Gastroesophageal sphincter (tissue), 4 donors: ENCODE data around the gene RNF215. TPM values are rescaled to one million over a fixed set of nuclear protein-coding genes. Genes with fewer than 3 reads are reported as not detected.

ENCODE experiments used
- ATAC-seq: fragments of 150-250 bp; one replicate; pipeline ENCODE4 v1.9.1; 2016; ENCODE audit warnings: mild to moderate bottlenecking, moderate library complexity
- H3K27ac ChIP-seq, 4 donors: fragments of 200-600 bp; sonication (generic) in 3 of 4; 1 replicate in 3 of 4; 2 replicates in 1 of 4; pipeline ENCODE4 v1.5.1; 2016 to 2019
- H3K27me3 ChIP-seq: fragments of 200-600 bp; sonication (generic); one replicate; pipeline ENCODE4 v1.5.1; 2019
- H3K36me3 ChIP-seq, 2 donors: fragments of 200-600 bp; sonication (generic); one replicate each; pipeline ENCODE4 v1.5.1; 2019; ENCODE audit warnings: control low read depth in 1 of 2
- H3K4me1 ChIP-seq, 3 donors: fragments of 200-600 bp; sonication (generic); 1 replicate in 2 of 3; 2 replicates in 1 of 3; pipeline ENCODE4 v1.5.1; 2016 to 2019; ENCODE audit warnings: control low read depth in 2 of 3
- H3K4me3 ChIP-seq, 2 donors: fragments of 200-600 bp; sonication (generic); one replicate each; pipeline ENCODE4 v1.5.1; 2019; ENCODE audit warnings: mild to moderate bottlenecking in 1 of 2, moderate library complexity in 1 of 2
- H3K9me3 ChIP-seq, 3 donors: fragments of 200-600 bp; sonication (generic); one replicate each; pipeline ENCODE4 v1.5.1; 2017 to 2019; ENCODE audit warnings: control low read depth in 2 of 3
- CTCF ChIP-seq, 4 experiments: fragments of 200-600 bp in 2 of 4; fragments of 450-650 bp in 2 of 4; sonication (generic) in 1 of 4; IDR thresholded peaks; one replicate each; pipeline ENCODE4 v1.5.1; 2017 to 2019; ENCODE audit warnings: antibody characterized with exemption in 4 of 4, mild to moderate bottlenecking in 2 of 4, moderate library complexity in 2 of 4
- EP300 ChIP-seq: sonication (generic); formaldehyde crosslinking; IDR thresholded peaks from one replicate; pipeline ENCODE4 v1.6.1; 2017; ENCODE audit warnings: antibody characterized with exemption, mild to moderate bottlenecking
- POLR2A ChIP-seq, 2 donors: fragments of 450-650 bp; IDR thresholded peaks; one replicate each; pipeline ENCODE4 v1.6.1; 2017; ENCODE audit warnings: antibody characterized with exemption in 2 of 2, mild to moderate bottlenecking in 2 of 2, moderate library complexity in 1 of 2
- POLR2AphosphoS5 ChIP-seq: sonication (generic); formaldehyde crosslinking; IDR thresholded peaks from one replicate; pipeline ENCODE4 v1.6.1; 2017; ENCODE audit warnings: antibody characterized with exemption
- WGBS, 2 donors: methylation state at CpG; one replicate each; pipeline ENCODE4 v1.1.5; 2018; ENCODE audit warnings: low coverage in 1 of 2; 5-methylcytosine and 5-hydroxymethylcytosine counted together
- total RNA-seq, 4 donors: library from RNA; depleted of rRNA; stranded (reverse); fragments of >200 nt; gene quantifications; one replicate each; pipeline ENCODE4 v1.1.0, GENCODE V29; 2016

RNF215 gene
- total RNA-seq, 4 donors from 2014 or later: 10.2 to 13.5 (median 11.7) TPM

DNA sequence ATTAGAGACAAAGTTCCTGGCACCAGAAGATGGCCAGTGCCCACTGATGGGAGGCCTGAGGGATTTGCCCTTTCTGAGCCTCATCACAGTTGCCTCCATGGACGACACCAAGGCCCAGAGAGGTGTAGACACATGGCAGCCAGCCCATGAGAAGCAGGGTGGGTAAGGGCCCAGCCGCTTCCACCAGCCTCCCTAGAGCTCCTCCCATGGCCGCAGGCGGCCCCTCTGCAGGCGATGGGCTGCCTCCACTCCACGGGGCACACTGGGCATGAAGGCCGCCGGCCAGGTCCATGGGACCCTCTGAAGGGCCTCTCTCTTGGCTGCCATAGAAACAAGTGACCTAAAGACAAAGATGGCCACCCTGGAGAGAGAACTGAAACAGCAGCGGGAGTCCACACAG, 15.9 kb downstream of the RNF215 start:
- Histone ChIP-seq H3K36me3 (peaks cover 0 to 11% of the 10 kb centered on the region in 2 donors), H3K27me3 (no peaks in the 10 kb centered on the region), H3K27ac (no peak overlapping the region), H3K9me3 (no peaks in the 10 kb centered on the region), H3K4me1 (no peaks in the 10 kb centered on the region), H3K4me3 (no peak overlapping the region)
- WGBS, 2 donors: no CpG with 5 or more reads among the region's 9 CpGs
- ATAC-seq: no peak
- no peak for TF ChIP-seq POLR2AphosphoS5
- TF ChIP-seq POLR2A (IDR thresholded peaks at IDR 0.05): no peak
- TF ChIP-seq EP300: no peak
- TF ChIP-seq CTCF (IDR thresholded peaks at IDR 0.05): no peak

DNA sequence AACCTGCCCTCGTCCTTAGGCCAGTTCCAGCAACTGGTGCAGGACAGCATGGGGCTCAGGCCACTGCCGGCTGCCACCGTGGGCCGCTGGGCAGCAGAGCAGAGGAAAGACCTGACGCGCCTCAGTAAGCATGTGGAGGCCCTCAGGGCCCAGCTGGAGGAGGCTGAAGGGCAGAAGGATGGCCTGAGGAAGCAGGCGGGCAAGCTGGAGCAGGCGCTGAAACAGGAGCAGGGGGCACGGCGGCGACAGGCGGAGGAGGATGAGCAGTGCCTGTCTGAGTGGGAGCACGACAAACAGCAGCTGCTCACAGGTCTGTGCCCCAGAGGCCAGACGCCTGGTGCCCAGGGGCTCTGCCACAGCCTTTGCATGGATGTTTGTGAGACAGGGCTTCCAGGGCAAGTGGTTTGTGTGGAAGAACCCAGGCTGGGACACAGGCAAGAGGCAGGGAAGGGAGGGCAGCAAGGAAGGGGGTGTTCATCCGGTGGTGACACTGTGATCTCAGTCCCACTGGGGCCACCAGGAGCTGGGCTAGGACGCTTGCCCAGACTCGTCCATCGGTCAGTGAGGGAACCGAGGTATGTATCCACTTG, 16.5 kb downstream of the RNF215 start:
- Histone ChIP-seq H3K36me3 (peaks cover 0 to 15% of the 10 kb centered on the region in 2 donors), H3K4me1 (no peaks in the 10 kb centered on the region), H3K9me3 (no peaks in the 10 kb centered on the region), H3K4me3 (no peak overlapping the region), H3K27ac (no peak overlapping the region), H3K27me3 (no peaks in the 10 kb centered on the region)
- WGBS, 2 donors: 96% methylated on average over 5 of the region's 19 CpGs; no CpG with 5 or more reads in 1 of the 2 donors
- TF ChIP-seq CTCF (IDR thresholded peaks at IDR 0.05) (no peak), POLR2AphosphoS5 (no peak)
- no peak for ATAC-seq

GRCh38 chr22:30368420-30368819, 18.8 kb downstream of the RNF215 start:
- no peak overlapping the region for H3K4me3 ChIP-seq
- H3K9me3 ChIP-seq: no peaks in the 10 kb centered on the region
- TF ChIP-seq EP300: no peak
- TF ChIP-seq CTCF (IDR thresholded peaks at IDR 0.05): no peak
- no peak for TF ChIP-seq POLR2AphosphoS5
- no peak for TF ChIP-seq POLR2A (IDR thresholded peaks at IDR 0.05)
- no peak for ATAC-seq
- H3K4me1 ChIP-seq: no peaks in the 10 kb centered on the region
- no CpG with 5 or more reads among the region's 9 CpGs for WGBS, 2 donors
- peaks cover 0 to 10% of the 10 kb centered on the region in 2 donors for H3K36me3 ChIP-seq
- no peaks in the 10 kb centered on the region for H3K27me3 ChIP-seq
- no peak overlapping the region for H3K27ac ChIP-seq

GRCh38 chr22:30365891-30366290, 21.3 kb downstream of the RNF215 start:
- TF ChIP-seq POLR2AphosphoS5: no peak
- TF ChIP-seq CTCF (IDR thresholded peaks at IDR 0.05): no peak
- no peak for TF ChIP-seq EP300
- no peak for TF ChIP-seq POLR2A (IDR thresholded peaks at IDR 0.05)
- Histone ChIP-seq H3K36me3 (peaks cover 0 to 16% of the 10 kb centered on the region in 2 donors), H3K4me1 (no peaks in the 10 kb centered on the region), H3K27me3 (no peaks in the 10 kb centered on the region), H3K9me3 (no peaks in the 10 kb centered on the region), H3K4me3 (no peak overlapping the region), H3K27ac (no peak overlapping the region)
- WGBS, 2 donors: 90% methylated on average over 9 of the region's 18 CpGs
- ATAC-seq: no peak

DNA sequence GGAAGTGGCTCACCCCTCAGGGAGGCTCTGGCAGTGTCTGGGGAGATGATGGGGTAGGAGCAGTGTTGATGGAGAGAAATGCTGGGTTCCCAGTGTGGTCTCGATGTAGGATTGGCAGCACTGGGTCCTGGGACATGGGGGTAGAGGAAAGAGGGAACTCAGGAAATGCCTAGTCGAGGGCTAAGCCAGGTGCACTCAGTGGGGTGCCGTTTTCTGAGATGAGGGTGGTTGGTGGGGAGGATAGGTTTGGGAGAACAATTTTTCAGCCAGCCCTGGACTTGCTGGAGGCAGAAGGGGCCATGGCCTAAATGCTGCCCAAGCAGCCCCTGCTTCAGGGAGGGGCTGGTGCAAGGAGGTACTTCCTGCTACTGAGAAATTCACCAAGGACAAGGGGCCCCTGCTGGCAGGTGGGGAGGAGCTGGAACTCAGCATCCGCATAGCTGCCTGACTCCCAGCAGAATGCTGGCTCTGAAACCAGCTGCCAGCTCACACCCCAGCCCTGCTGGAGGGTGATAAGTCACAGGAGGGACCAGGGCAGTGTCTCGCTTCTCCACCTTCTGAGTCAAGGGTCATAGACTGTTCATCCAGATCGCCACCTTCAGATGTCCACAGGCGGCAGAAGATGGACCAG, 24.4 kb downstream of the RNF215 start:
- no peaks in the 10 kb centered on the region for H3K9me3 ChIP-seq
- no peak for ATAC-seq
- no peak overlapping the region for H3K27ac ChIP-seq
- H3K4me3 ChIP-seq: no peak overlapping the region
- H3K4me1 ChIP-seq: peaks cover 0 to 3% (median 0%) of the 10 kb centered on the region in 3 donors
- WGBS, 2 donors: 43 to 79% methylated on average over 4 to 5 of the region's 7 CpGs
- no peak for TF ChIP-seq POLR2AphosphoS5
- TF ChIP-seq CTCF (IDR thresholded peaks at IDR 0.05): no peak
- no peak for TF ChIP-seq EP300
- TF ChIP-seq POLR2A (IDR thresholded peaks at IDR 0.05): no peak
- H3K36me3 ChIP-seq: peaks cover 0 to 16% of the 10 kb centered on the region in 2 donors
- H3K27me3 ChIP-seq: no peaks in the 10 kb centered on the region
